Heart left ventricle (tissue), 16 donors: ENCODE data around the gene ADM. TPM values are rescaled to one million over a fixed set of nuclear protein-coding genes. Genes with fewer than 3 reads are reported as not detected.

Experiments
- ATAC-seq, 4 donors: fragments of 200-7000 bp; cut with Tn5 transposase; one replicate each; pipeline ENCODE4 v1.9.1; 2020 to 2022; ENCODE audit warnings: moderate library complexity in 4 of 4, mild to moderate bottlenecking in 3 of 4, moderate number of reproducible peaks in 1 of 4
- DNase-seq, 5 donors: peaks; one replicate each; pipeline ENCODE4 v3.0.0-alpha.2; 2020
- H3K27ac ChIP-seq, 12 donors: fragments of 200-600 bp; sonication (generic) in 4 of 12; one replicate each; pipeline versions ENCODE4 v1.5.0 to v1.8.0; 2016 to 2022; ENCODE audit warnings: mild to moderate bottlenecking in 2 of 12
- H3K27me3 ChIP-seq, 9 donors: fragments of 200-600 bp; sonication (generic) in 2 of 9; one replicate each; pipeline versions ENCODE4 v1.5.1 to v1.8.0; 2016 to 2022; ENCODE audit warnings: mild to moderate bottlenecking in 3 of 9
- H3K36me3 ChIP-seq, 9 donors: fragments of 200-600 bp; sonication (generic) in 2 of 9; one replicate each; pipeline versions ENCODE4 v1.5.0 to v1.8.0; 2018 to 2022; ENCODE audit warnings: mild to moderate bottlenecking in 2 of 9
- H3K4me1 ChIP-seq, 12 donors: fragments of 200-600 bp; sonication (generic) in 4 of 12; one replicate each; pipeline versions ENCODE4 v1.5.0 to v1.8.0; 2016 to 2022; ENCODE audit warnings: mild to moderate bottlenecking in 3 of 12
- H3K4me3 ChIP-seq, 12 donors: fragments of 200-600 bp; sonication (generic) in 4 of 12; one replicate each; pipeline versions ENCODE4 v1.5.0 to v1.8.0; 2017 to 2022; ENCODE audit warnings: mild to moderate bottlenecking in 9 of 12, moderate library complexity in 4 of 12
- H3K9me3 ChIP-seq, 12 donors: fragments of 200-600 bp; sonication (generic) in 4 of 12; one replicate each; pipeline versions ENCODE4 v1.5.0 to v1.8.0; 2016 to 2022; ENCODE audit warnings: mild to moderate bottlenecking in 1 of 12
- CTCF ChIP-seq, 12 donors: fragments of 200-600 bp; sonication (generic) in 4 of 12; IDR thresholded peaks; one replicate each; pipeline versions ENCODE4 v1.5.0 to v1.8.0; 2018 to 2022; ENCODE audit warnings: antibody characterized with exemption in 12 of 12, mild to moderate bottlenecking in 5 of 12
- POLR2A ChIP-seq, 2 donors: fragments of 450-650 bp; IDR thresholded peaks; one replicate each; pipeline ENCODE4 v1.6.1; 2017; ENCODE audit warnings: antibody characterized with exemption in 2 of 2, mild to moderate bottlenecking in 2 of 2, moderate library complexity in 2 of 2
- WGBS, 4 donors: extraction: QIAGEN DNeasy Blood & Tissue Kit in 2 of 4; methylation state at CpG; one replicate each; pipeline versions ENCODE4 v1.1.5 to v1.1.7; 2013 to 2018; 5-methylcytosine and 5-hydroxymethylcytosine counted together
- intact Hi-C, 10 donors: fragments of 100-400 bp; cut with DNase I; formaldehyde crosslinking; loops; one replicate each; pipeline versions ENCODE4 v1.11.1 to v1.14.2; 2022
- polyA plus RNA-seq, 2 donors: library from polyadenylated mRNA; stranded (reverse); fragments of 200-250 nt; gene quantifications; one replicate each; pipeline ENCODE4 v1.2.3, GENCODE V29; 2013
- total RNA-seq, 9 donors: library from RNA; depleted of rRNA in 2 of 9; stranded (reverse); fragments of >200 nt in 2 of 9; fragmentation: NEBNext Ultra II Directional in 3 of 9; extraction: Animal tissue kit (Norgen Biotek cat#: 25700) in 3 of 9; gene quantifications; one replicate each; pipeline versions ENCODE4 v1.1.0 to v1.2.4, GENCODE V29; 2016 to 2023
- donor health status: ischemic (EF 13 %, LVEDD 7.1; RV severe dilation, severe dysfunction).
- donor health status: healthy with polysubstance abuse.
- donor health status: DM: no; HTN: yes; CAD: no.
- donor health status: DM: no; HTN: no; CAD: no.
- donor health status: ischemic (EF 25% LVEDD 6.9; RV normal size, moderate dysfunction).
- donor health status: ischemic (EF 25% LVEDD 5.7; RV mildly dilated, moderate dysfunction).
- donor health status: healthy.
- donor health status: DM: yes; HTN: yes; CAD: no.
- donor health status: ischemic (EF 35%, LVEDD 5.7; RV mildly dilated, moderate dysfunction).
- donor health status: nonischemic (EF 11% LVEDD 7.7; RV severe dilation, severe dysfunction).
- donor health status: DM: yes; HTN: yes; CAD: no.
- donor health status: PGD.
- donor health status: ischemic (EF 29% LVEDD 5.4; RV normal size, mild dysfunction).
- donor health status: nonischemic (EF 23%, LVEDD 6.1; RV moderate dilation, normal function).

Gene ADM
- total and polyA plus RNA-seq, 11 donors: 6.9 to 154 (median 16.8) TPM

GRCh38 chr11:10268746-10269488 lies 36.0 kb upstream of the ADM start:
- 57 to 86% (median 78%) methylated on average over 5 of the region's 5 CpGs for WGBS, 4 donors
- Histone ChIP-seq H3K36me3 (no peaks in the 10 kb centered on the region), H3K27ac (no peak overlapping the region), H3K9me3 (peaks cover 0 to 4% (median 0%) of the 10 kb centered on the region in 12 donors), H3K4me1 (peaks cover 0 to 17% (median 0%) of the 10 kb centered on the region in 12 donors), H3K4me3 (no peak overlapping the region), H3K27me3 (no peaks in the 10 kb centered on the region)
- TF ChIP-seq POLR2A (IDR thresholded peaks at IDR 0.05) (no peak), CTCF (IDR thresholded peaks at IDR 0.05) (no peak)
- no peak for DNase-seq
- no peak for ATAC-seq
- intact Hi-C loops: no loop called here

GRCh38 chr11:10272132-10272531 lies 32.7 kb upstream of the ADM start:
- intact Hi-C loops: no loop called here
- 95 to 97% (median 96%) methylated on average over 3 to 11 of the region's 11 CpGs for WGBS, 4 donors
- no peak for ATAC-seq

GRCh38 chr11:10273738-10274137 lies 31.1 kb upstream of the ADM start:
- H3K4me3 ChIP-seq: no peak overlapping the region
- H3K27me3 ChIP-seq: no peaks in the 10 kb centered on the region
- no peaks in the 10 kb centered on the region for H3K9me3 ChIP-seq
- H3K4me1 ChIP-seq: peaks cover 0 to 17% (median 1%) of the 10 kb centered on the region in 12 donors
- H3K36me3 ChIP-seq: no peaks in the 10 kb centered on the region
- DNase-seq (no peak), ATAC-seq (no peak)
- H3K27ac ChIP-seq: no peak overlapping the region
- intact Hi-C loops: no loop called here
- TF ChIP-seq CTCF (IDR thresholded peaks at IDR 0.05): no peak
- TF ChIP-seq POLR2A (IDR thresholded peaks at IDR 0.05): no peak

More at GRCh38 chr11:10272132-10272531, 32.7 kb upstream of the ADM start:
- Histone ChIP-seq H3K4me3 (no peak overlapping the region), H3K27ac (no peak overlapping the region), H3K27me3 (no peaks in the 10 kb centered on the region), H3K9me3 (no peaks in the 10 kb centered on the region), H3K36me3 (no peaks in the 10 kb centered on the region), H3K4me1 (peaks cover 0 to 25% (median 1%) of the 10 kb centered on the region in 12 donors)
- TF ChIP-seq POLR2A (IDR thresholded peaks at IDR 0.05) (no peak), CTCF (IDR thresholded peaks at IDR 0.05) (no peak)
- DNase-seq: no peak

GRCh38 chr11:10274726-10275125 lies 30.1 kb upstream of the ADM start:
- Histone ChIP-seq H3K27me3 (no peaks in the 10 kb centered on the region), H3K27ac (no peak overlapping the region), H3K36me3 (no peaks in the 10 kb centered on the region), H3K4me1 (peaks cover 0 to 17% (median 1%) of the 10 kb centered on the region in 12 donors), H3K9me3 (no peaks in the 10 kb centered on the region), H3K4me3 (no peak overlapping the region)
- WGBS, 4 donors: 73 to 81% (median 79%) methylated on average over 1 of the region's 1 CpG
- TF ChIP-seq POLR2A (IDR thresholded peaks at IDR 0.05) (no peak), CTCF (IDR thresholded peaks at IDR 0.05) (no peak)
- DNase-seq (no peak), ATAC-seq (no peak)
- intact Hi-C loops: no loop called here
